Neural cell (in vitro differentiated cells): Measurements from ENCODE around the gene EGLN1. TPM values are rescaled to one million over a fixed set of nuclear protein-coding genes. Genes with fewer than 3 reads are reported as not detected.

ENCODE experiments used
- H2AFZ ChIP-seq: fragments of 200-600, 300-800 bp; sonication (generic), shearing (Covaris generic); 2 replicates; pipeline ENCODE4 v1.6.0; 2014; ENCODE audit warnings: low read depth, mild to moderate bottlenecking, antibody characterized with exemption, low read length, moderate library complexity
- H3F3A ChIP-seq: fragments of 200-600 bp; shearing (Covaris generic); 2 replicates; pipeline ENCODE4 v1.6.1; 2016; ENCODE audit warnings: mild to moderate bottlenecking, moderate library complexity, mixed read lengths, antibody characterized with exemption, low read length; ENCODE audit not compliant: insufficient read depth, poor library complexity, severe bottlenecking
- H3K27ac ChIP-seq: fragments of 200-600, 300-800 bp; sonication (generic), shearing (Covaris generic); 2 replicates; pipeline ENCODE4 v1.5.1; 2014; ENCODE audit warnings: mild to moderate bottlenecking, low read length, moderate library complexity
- H3K27me3 ChIP-seq: fragments of 300-800, 200-600 bp; sonication (generic), shearing (Covaris generic); 2 replicates; pipeline ENCODE4 v1.6.0; 2014; ENCODE audit warnings: mild to moderate bottlenecking, low read depth, low read length, moderate library complexity; ENCODE audit not compliant: insufficient read depth
- H3K36me3 ChIP-seq: fragments of 300-800, 200-600 bp; sonication (generic), shearing (Covaris generic); 2 replicates; pipeline ENCODE4 v1.5.1; 2014; ENCODE audit warnings: mild to moderate bottlenecking, antibody characterized with exemption, low read length, moderate library complexity; ENCODE audit not compliant: insufficient read depth
- H3K4me2 ChIP-seq: fragments of 300-800, 200-600 bp; sonication (generic), shearing (Covaris generic); 2 replicates; pipeline ENCODE4 v1.6.0; 2014; ENCODE audit warnings: mild to moderate bottlenecking, low read length
- H3K4me3 ChIP-seq: fragments of 300-800, 200-600 bp; sonication (generic), shearing (Covaris generic); 2 replicates; pipeline ENCODE4 v1.5.1; 2014; ENCODE audit warnings: mild to moderate bottlenecking, low read length, moderate library complexity
- H3K79me2 ChIP-seq: fragments of 200-600 bp; shearing (Covaris generic); replicated peaks from 2 replicates; pipeline ENCODE4 v1.6.0; 2014; ENCODE audit warnings: mild to moderate bottlenecking, low read length, moderate library complexity; ENCODE audit not compliant: insufficient read depth
- H3K9ac ChIP-seq: fragments of 300-800, 200-600 bp; sonication (generic), shearing (Covaris generic); 2 replicates; pipeline ENCODE4 v1.6.1; 2016; ENCODE audit warnings: mild to moderate bottlenecking, low read length, mixed read lengths
- H3K9me2 ChIP-seq: fragments of 200-600 bp; shearing (Covaris generic); 2 replicates; pipeline ENCODE4 v1.6.1; 2016; ENCODE audit warnings: mild to moderate bottlenecking, low read length, mixed read lengths; ENCODE audit not compliant: insufficient read depth
- H3K9me3 ChIP-seq: fragments of 200-600, 300-800 bp; sonication (generic), shearing (Covaris generic); 2 replicates; pipeline ENCODE4 v1.6.1; 2016; ENCODE audit warnings: mild to moderate bottlenecking, mixed run types, low read length, moderate library complexity, mixed read lengths
- H4K20me1 ChIP-seq: fragments of 200-600 bp; shearing (Covaris generic); 2 replicates; pipeline ENCODE4 v1.6.1; 2016; ENCODE audit warnings: mild to moderate bottlenecking, mixed run types; ENCODE audit not compliant: insufficient read depth
- CTCF ChIP-seq: fragments of 450-650 bp; IDR thresholded peaks from 2 replicates; pipeline ENCODE4 v1.5.1; 2014; ENCODE audit warnings: antibody characterized with exemption, mild to moderate bottlenecking, moderate library complexity; ENCODE audit not compliant: poor library complexity, severe bottlenecking
- EP300 ChIP-seq: fragments of 450-650 bp; conservative IDR thresholded peaks from 2 replicates; pipeline ENCODE4 v1.6.1; 2014; ENCODE audit warnings: antibody characterized with exemption, mild to moderate bottlenecking, moderate library complexity; ENCODE audit not compliant: poor library complexity, severe bottlenecking
- EZH2 ChIP-seq: fragments of 200-600, 300-800 bp; shearing (Covaris generic), sonication (generic); IDR thresholded peaks from 2 replicates; pipeline ENCODE4 v1.6.1; 2014; ENCODE audit warnings: antibody characterized with exemption, low read length, borderline replicate concordance, mild to moderate bottlenecking; ENCODE audit not compliant: insufficient read depth, poor library complexity, severe bottlenecking
- MXI1 ChIP-seq: fragments of 450-650 bp; conservative IDR thresholded peaks from 2 replicates; pipeline ENCODE4 v1.6.1; 2014; ENCODE audit warnings: antibody characterized with exemption, mild to moderate bottlenecking; ENCODE audit not compliant: poor library complexity, severe bottlenecking
- POLR2AphosphoS5 ChIP-seq: IDR thresholded peaks from 2 replicates; pipeline ENCODE4 v1.6.1; 2012
- RAD21 ChIP-seq: fragments of 450-650 bp; conservative IDR thresholded peaks from 2 replicates; pipeline ENCODE4 v1.6.1; 2014; ENCODE audit warnings: antibody characterized with exemption, mild to moderate bottlenecking, moderate library complexity
- REST ChIP-seq: IDR thresholded peaks from 2 replicates; pipeline ENCODE4 v1.6.1; 2012; ENCODE audit warnings: borderline replicate concordance
- SMC3 ChIP-seq: fragments of 450-650 bp; conservative IDR thresholded peaks from 2 replicates; pipeline ENCODE4 v1.6.1; 2014; ENCODE audit warnings: antibody characterized with exemption, mild to moderate bottlenecking, moderate library complexity; ENCODE audit not compliant: poor library complexity
- TAF1 ChIP-seq: IDR thresholded peaks from 2 replicates; pipeline ENCODE4 v1.6.1; 2012; ENCODE audit warnings: low read depth
- polyA plus RNA-seq: library from polyadenylated mRNA; depleted of rRNA; stranded (reverse); fragments of >200 nt; gene quantifications from 2 replicates; pipeline ENCODE4 v1.2.3, GENCODE V29; 2014

The EGLN1 gene
- polyA plus RNA-seq, 1 donor from 2014 or later = 33.2 TPM

GRCh38 chr1:231408528-231409094, 13.5 kb downstream of the EGLN1 start:
- no peaks in the 10 kb centered on the region for H3F3A ChIP-seq
- H2AFZ ChIP-seq = no peak overlapping the region
- H3K36me3 ChIP-seq = peaks cover 10% of the 10 kb centered on the region
- no peak overlapping the region for H3K27ac ChIP-seq
- no peaks in the 10 kb centered on the region for H3K9me2 ChIP-seq
- no peak overlapping the region for H3K4me2 ChIP-seq
- no peaks in the 10 kb centered on the region for H3K27me3 ChIP-seq
- H3K9me3 ChIP-seq = no peaks in the 10 kb centered on the region
- no peak overlapping the region for H3K9ac ChIP-seq
- no peaks in the 10 kb centered on the region for H4K20me1 ChIP-seq
- peaks cover 43% of the 10 kb centered on the region for H3K79me2 ChIP-seq
- no peak overlapping the region for H3K4me3 ChIP-seq
- TF ChIP-seq CTCF (no peak), RAD21 (no peak)

GRCh38 chr1:231407547-231408396, 14.3 kb downstream of the EGLN1 start:
- Histone ChIP-seq H3F3A (no peaks in the 10 kb centered on the region), H3K27ac (no peak overlapping the region), H4K20me1 (no peaks in the 10 kb centered on the region), H3K4me3 (no peak overlapping the region), H2AFZ (no peak overlapping the region), H3K79me2 (peaks cover 42% of the 10 kb centered on the region), H3K27me3 (no peaks in the 10 kb centered on the region), H3K9ac (no peak overlapping the region), H3K9me3 (no peaks in the 10 kb centered on the region), H3K4me2 (no peak overlapping the region), H3K9me2 (no peaks in the 10 kb centered on the region), H3K36me3 (peaks cover 10% of the 10 kb centered on the region)
- TF ChIP-seq CTCF = no peak
- TF ChIP-seq REST = no peak
- no peak for TF ChIP-seq EP300
- no peak for TF ChIP-seq SMC3
- TF ChIP-seq TAF1 = no peak
- no peak for TF ChIP-seq RAD21
- no peak for TF ChIP-seq EZH2
- no peak for TF ChIP-seq MXI1
- no peak for TF ChIP-seq POLR2AphosphoS5
